Lower lobe of right lung (tissue), 2 donors: ENCODE results near the gene RBM48. TPM values are rescaled to one million over a fixed set of nuclear protein-coding genes. Genes with fewer than 3 reads are reported as not detected.

Experiments
- ATAC-seq, 2 donors: fragments of 200-7000 bp; cut with Tn5 transposase; one replicate each; pipeline ENCODE4 v1.9.1; 2020 to 2022; ENCODE audit warnings: mild to moderate bottlenecking in 2 of 2, moderate library complexity in 2 of 2
- DNase-seq: peaks from one replicate; pipeline ENCODE4 v3.0.0-alpha.2; 2020
- H3K27ac ChIP-seq: fragments of 200-600 bp; one replicate; pipeline ENCODE4 v1.8.0; 2022
- H3K27me3 ChIP-seq: fragments of 200-600 bp; one replicate; pipeline ENCODE4 v1.8.0; 2022; ENCODE audit warnings: low read depth
- H3K36me3 ChIP-seq: fragments of 200-600 bp; one replicate; pipeline ENCODE4 v1.8.0; 2022; ENCODE audit warnings: mild to moderate bottlenecking
- H3K4me1 ChIP-seq: fragments of 200-600 bp; one replicate; pipeline ENCODE4 v1.8.0; 2022
- H3K4me3 ChIP-seq: fragments of 200-600 bp; one replicate; pipeline ENCODE4 v1.8.0; 2022; ENCODE audit warnings: mild to moderate bottlenecking
- H3K9me3 ChIP-seq: fragments of 200-600 bp; one replicate; pipeline ENCODE4 v1.8.0; 2022
- intact Hi-C: fragments of 100-400 bp; cut with DNase I; formaldehyde crosslinking; loops from one replicate; pipeline ENCODE4 v1.11.0; 2022
- total RNA-seq: library from RNA; stranded (reverse); fragmentation: NEBNext Ultra II Directional; extraction: Animal tissue kit (Norgen Biotek cat#: 25700); gene quantifications from one replicate; pipeline ENCODE4 v1.2.1, GENCODE V29; 2021
- TF ChIP-seq, protein P1 (sequence below): fragments of 200-600 bp; IDR thresholded peaks from one replicate; pipeline ENCODE4 v1.8.0; 2022; ENCODE audit warnings: antibody characterized with exemption, mild to moderate bottlenecking
- donor health status: DM: no; HTN: yes; CAD: no; lungs with severe emphysema.

RBM48 gene
- total RNA-seq, 1 donor from 2014 or later, result 16.5 TPM

DNA sequence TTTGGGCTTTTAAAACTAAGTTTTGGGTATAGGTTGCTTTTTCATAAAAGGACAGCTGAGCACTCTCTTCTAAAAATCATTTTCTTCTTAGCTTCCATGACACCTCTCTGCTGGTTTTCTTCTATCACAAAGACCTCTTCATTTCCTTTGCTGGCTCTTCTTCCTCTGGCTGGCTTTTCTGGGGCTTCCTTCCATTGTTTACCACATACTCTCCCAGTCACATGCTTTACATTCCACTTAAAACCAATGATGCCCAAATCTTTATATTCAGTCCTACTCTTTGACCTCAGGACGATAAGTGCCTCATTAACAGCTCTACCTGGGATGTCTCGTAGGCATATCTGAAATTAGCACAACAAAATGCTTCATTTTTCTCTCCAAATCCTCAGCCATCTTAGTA is 34.8 kb downstream of the RBM48 start:
- H3K36me3 ChIP-seq, result peaks cover 85% of the 10 kb centered on the region
- DNase-seq (no peak), ATAC-seq (no peak)
- H3K4me1 ChIP-seq, result no peaks in the 10 kb centered on the region
- no peak overlapping the region for H3K27ac ChIP-seq
- H3K9me3 ChIP-seq, result no peaks in the 10 kb centered on the region
- TF ChIP-seq, protein P1, sequence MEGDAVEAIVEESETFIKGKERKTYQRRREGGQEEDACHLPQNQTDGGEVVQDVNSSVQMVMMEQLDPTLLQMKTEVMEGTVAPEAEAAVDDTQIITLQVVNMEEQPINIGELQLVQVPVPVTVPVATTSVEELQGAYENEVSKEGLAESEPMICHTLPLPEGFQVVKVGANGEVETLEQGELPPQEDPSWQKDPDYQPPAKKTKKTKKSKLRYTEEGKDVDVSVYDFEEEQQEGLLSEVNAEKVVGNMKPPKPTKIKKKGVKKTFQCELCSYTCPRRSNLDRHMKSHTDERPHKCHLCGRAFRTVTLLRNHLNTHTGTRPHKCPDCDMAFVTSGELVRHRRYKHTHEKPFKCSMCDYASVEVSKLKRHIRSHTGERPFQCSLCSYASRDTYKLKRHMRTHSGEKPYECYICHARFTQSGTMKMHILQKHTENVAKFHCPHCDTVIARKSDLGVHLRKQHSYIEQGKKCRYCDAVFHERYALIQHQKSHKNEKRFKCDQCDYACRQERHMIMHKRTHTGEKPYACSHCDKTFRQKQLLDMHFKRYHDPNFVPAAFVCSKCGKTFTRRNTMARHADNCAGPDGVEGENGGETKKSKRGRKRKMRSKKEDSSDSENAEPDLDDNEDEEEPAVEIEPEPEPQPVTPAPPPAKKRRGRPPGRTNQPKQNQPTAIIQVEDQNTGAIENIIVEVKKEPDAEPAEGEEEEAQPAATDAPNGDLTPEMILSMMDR, result no peak
- H3K27me3 ChIP-seq, result no peaks in the 10 kb centered on the region
- intact Hi-C loops, result no loop called here
- no peak overlapping the region for H3K4me3 ChIP-seq

DNA sequence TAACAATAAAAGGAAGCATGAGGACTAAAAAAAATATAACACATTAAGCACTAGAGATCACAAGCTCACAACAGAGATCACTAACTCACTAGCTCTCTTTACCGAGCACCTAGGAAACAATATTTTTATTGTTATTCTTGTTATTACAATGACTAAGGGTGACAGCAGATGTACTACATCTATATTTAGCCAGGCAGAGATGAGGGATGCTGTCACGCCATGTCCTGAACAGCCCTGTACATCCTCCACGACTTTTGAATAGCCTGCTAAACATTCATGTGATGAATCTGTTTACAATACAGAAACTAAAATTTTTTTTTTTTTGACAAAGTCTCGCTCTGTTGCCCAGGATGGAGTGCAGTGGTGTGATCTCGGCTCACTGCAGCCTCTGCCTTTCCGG is 38.9 kb downstream of the RBM48 start:
- H3K36me3 ChIP-seq, result peaks cover 100% of the 10 kb centered on the region
- H3K4me3 ChIP-seq, result no peak overlapping the region
- H3K27me3 ChIP-seq, result no peaks in the 10 kb centered on the region
- TF ChIP-seq, protein P1, result no peak
- DNase-seq (no peak), ATAC-seq (no peak)
- no peak overlapping the region for H3K27ac ChIP-seq
- H3K4me1 ChIP-seq, result no peaks in the 10 kb centered on the region
- no peaks in the 10 kb centered on the region for H3K9me3 ChIP-seq
- intact Hi-C loops, result no loop called here

DNA sequence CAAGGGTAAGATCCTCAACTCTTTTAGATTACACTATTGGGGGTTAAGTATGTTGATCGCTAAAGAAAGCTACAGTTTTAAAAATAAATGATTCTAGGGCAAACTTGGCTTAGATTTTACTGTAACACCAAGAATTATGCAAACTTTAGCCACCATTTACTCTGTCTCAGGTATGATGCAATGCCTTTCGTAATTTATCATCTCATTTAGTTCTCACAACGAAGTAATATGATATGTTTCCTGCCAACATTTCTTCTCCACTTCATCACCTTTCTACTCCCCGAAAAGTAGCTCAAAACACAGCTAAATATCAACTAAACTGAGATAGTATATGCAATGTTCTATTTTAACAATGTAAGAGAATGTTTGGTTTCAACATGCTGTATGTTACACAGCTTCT is 40.5 kb downstream of the RBM48 start:
- Histone ChIP-seq H3K4me1 (no peaks in the 10 kb centered on the region), H3K27me3 (no peaks in the 10 kb centered on the region), H3K36me3 (peaks cover 98% of the 10 kb centered on the region), H3K4me3 (no peak overlapping the region), H3K9me3 (no peaks in the 10 kb centered on the region), H3K27ac (no peak overlapping the region)
- DNase-seq, result no peak
- TF ChIP-seq, protein P1, result no peak
- intact Hi-C loops, result no loop called here
- ATAC-seq, result no peak

DNA sequence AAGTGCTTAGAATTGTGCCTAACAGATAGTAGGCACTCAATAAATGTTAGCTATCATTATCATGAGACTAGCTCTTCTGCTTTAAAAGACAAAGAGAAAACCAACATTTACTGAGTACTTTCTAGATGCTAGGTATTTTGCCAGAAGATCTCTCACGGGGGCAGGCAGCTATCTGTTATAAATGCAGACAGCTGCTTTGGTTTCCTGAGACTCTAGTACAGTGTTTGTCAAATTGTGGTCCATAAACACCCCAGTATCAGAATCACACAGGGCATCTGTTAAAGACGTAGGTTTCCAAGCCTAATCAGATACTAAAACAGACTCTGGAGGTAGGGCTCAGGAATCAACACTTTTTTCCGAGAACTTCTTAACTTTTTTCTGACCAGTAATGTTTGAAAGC is 47.7 kb downstream of the RBM48 start:
- Histone ChIP-seq H3K4me1 (no peaks in the 10 kb centered on the region), H3K27ac (no peak overlapping the region), H3K9me3 (no peaks in the 10 kb centered on the region), H3K27me3 (no peaks in the 10 kb centered on the region), H3K36me3 (peaks cover 94% of the 10 kb centered on the region), H3K4me3 (no peak overlapping the region)
- ATAC-seq (no peak), DNase-seq (no peak)
- TF ChIP-seq, protein P1, result no peak
- intact Hi-C loops, result no loop called here

DNA sequence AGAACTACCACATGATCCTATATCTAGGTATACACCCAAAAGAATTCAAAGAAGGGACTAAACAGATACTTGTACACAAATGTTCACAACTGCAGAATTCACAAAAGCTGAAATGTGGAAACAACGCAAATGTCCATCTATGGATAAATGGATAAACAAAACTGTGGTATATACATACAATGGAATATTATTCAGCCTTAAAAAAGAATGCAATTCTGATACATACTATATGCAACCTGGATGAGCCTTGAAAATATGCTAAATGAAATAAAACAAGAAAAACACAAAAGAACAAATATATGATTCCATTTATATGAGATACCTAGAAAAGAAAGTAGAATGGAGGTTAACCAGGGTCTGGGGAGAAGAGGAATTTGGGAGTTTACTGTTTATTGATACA is 54.4 kb downstream of the RBM48 start:
- peaks cover 32% of the 10 kb centered on the region for H3K36me3 ChIP-seq
- ATAC-seq, result no peak
- intact Hi-C loops, result no loop called here

More for the DNA sequence above, 54.4 kb downstream of the RBM48 start:
- peaks cover 38% of the 10 kb centered on the region for H3K4me1 ChIP-seq
- TF ChIP-seq, protein P1, result no peak
- H3K27ac ChIP-seq, result no peak overlapping the region
- H3K9me3 ChIP-seq, result no peaks in the 10 kb centered on the region
- no peak overlapping the region for H3K4me3 ChIP-seq
- DNase-seq, result no peak
- no peaks in the 10 kb centered on the region for H3K27me3 ChIP-seq
